ENCODE data around the gene DIP2B.

- TF ChIP-seq CTCF (IDR thresholded peaks at IDR 0.05) (no peak), MAX (IDR thresholded peaks at IDR 0.05; ENCODE audit: low read depth) (no peak), YY1 (IDR thresholded peaks at IDR 0.05; ENCODE audit: low read depth) (no peak), FOXM1 (IDR thresholded peaks at IDR 0.05; ENCODE audit: low read depth) (no peak), TAF1 (IDR thresholded peaks at IDR 0.05; ENCODE audit: borderline replicate concordance, low read depth, low read length) (no peak), RAD21 (IDR thresholded peaks at IDR 0.05; ENCODE audit: low read length) (no peak), JUND (IDR thresholded peaks at IDR 0.05) (no peak), GABPA (IDR thresholded peaks at IDR 0.05; ENCODE audit: low read depth) (no peak), FOSL2 (IDR thresholded peaks at IDR 0.05; ENCODE audit: borderline replicate concordance, low read depth) (no peak), EP300 (IDR thresholded peaks at IDR 0.05; ENCODE audit: borderline replicate concordance in 1 of 2, low read depth in 1 of 2, low read length in 1 of 2) (no peak)
- TF ChIP-seq, protein P1, sequence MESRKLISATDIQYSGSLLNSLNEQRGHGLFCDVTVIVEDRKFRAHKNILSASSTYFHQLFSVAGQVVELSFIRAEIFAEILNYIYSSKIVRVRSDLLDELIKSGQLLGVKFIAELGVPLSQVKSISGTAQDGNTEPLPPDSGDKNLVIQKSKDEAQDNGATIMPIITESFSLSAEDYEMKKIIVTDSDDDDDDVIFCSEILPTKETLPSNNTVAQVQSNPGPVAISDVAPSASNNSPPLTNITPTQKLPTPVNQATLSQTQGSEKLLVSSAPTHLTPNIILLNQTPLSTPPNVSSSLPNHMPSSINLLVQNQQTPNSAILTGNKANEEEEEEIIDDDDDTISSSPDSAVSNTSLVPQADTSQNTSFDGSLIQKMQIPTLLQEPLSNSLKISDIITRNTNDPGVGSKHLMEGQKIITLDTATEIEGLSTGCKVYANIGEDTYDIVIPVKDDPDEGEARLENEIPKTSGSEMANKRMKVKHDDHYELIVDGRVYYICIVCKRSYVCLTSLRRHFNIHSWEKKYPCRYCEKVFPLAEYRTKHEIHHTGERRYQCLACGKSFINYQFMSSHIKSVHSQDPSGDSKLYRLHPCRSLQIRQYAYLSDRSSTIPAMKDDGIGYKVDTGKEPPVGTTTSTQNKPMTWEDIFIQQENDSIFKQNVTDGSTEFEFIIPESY (IDR thresholded peaks at IDR 0.05; ENCODE audit: borderline replicate concordance, low read depth) = no peak
These were observed 36.4 kb downstream of the DIP2B start for GRCh38 chr12:50541139-50541538.
